NB4 (cell line): ENCODE measurements around the gene HMG20B.

Experiments used
- DNase-seq: peaks from one replicate; pipeline ENCODE4 v3.0.0; 2010; ENCODE audit warnings: low read depth
- H3K4me3 ChIP-seq: one replicate; pipeline ENCODE4 v1.5.1; 2011; ENCODE audit warnings: mild to moderate bottlenecking, low read depth, low read length, moderate library complexity
- CTCF ChIP-seq: IDR thresholded peaks from one replicate; pipeline ENCODE4 v1.5.1; 2012; ENCODE audit warnings: low read depth, low read length
- MAX ChIP-seq: IDR thresholded peaks from 2 replicates; pipeline ENCODE4 v1.6.1; 2011; ENCODE audit warnings: low read depth, low read length
- MYC ChIP-seq: IDR thresholded peaks from 2 replicates; pipeline ENCODE4 v1.6.1; 2011; ENCODE audit warnings: low read depth, low read length
- POLR2A ChIP-seq: IDR thresholded peaks from 2 replicates; pipeline ENCODE4 v1.6.1; 2011; ENCODE audit warnings: mild to moderate bottlenecking; ENCODE audit not compliant: insufficient read length; ENCODE audit errors: extremely low read depth

HMG20B gene

GRCh38 chr19:3570606-3571011 lies 2.1 kb upstream of the HMG20B start:
- TF ChIP-seq MAX (no peak), CTCF (no peak), POLR2A (no peak), MYC (no peak)
- no peak overlapping the region for H3K4me3 ChIP-seq
- DNase-seq: no peak

- TF ChIP-seq MAX: no peak
- TF ChIP-seq POLR2A: no peak
- TF ChIP-seq CTCF: no peak
- no peak for TF ChIP-seq MYC
- DNase-seq: peak; percentile 98
- peak overlapping the region; percentile 16 for H3K4me3 ChIP-seq
These were observed 451 bp upstream of the HMG20B start for GRCh38 chr19:3572132-3572854.

GRCh38 chr19:3573162-3573857 lies 566 bp downstream of the HMG20B start:
- DNase-seq: no peak
- TF ChIP-seq POLR2A (no peak), CTCF (no peak), MAX (no peak), MYC (no peak)
- H3K4me3 ChIP-seq: peak overlapping the region; percentile 60

- peak overlapping the region; percentile 60 for H3K4me3 ChIP-seq
- TF ChIP-seq MAX: no peak
- no peak for TF ChIP-seq POLR2A
- no peak for TF ChIP-seq CTCF
- TF ChIP-seq MYC: no peak
- peak; percentile 82 for DNase-seq
These were observed 1.3 kb downstream of the HMG20B start for GRCh38 chr19:3573858-3574637.

- H3K4me3 ChIP-seq: no peak overlapping the region
- no peak for TF ChIP-seq CTCF
- no peak for TF ChIP-seq MYC
- TF ChIP-seq MAX: no peak
- no peak for TF ChIP-seq POLR2A
- no peak for DNase-seq
These were observed 2.6 kb downstream of the HMG20B start for GRCh38 chr19:3575260-3575741.
